ENCODE results near the gene PHACTR1.

PHACTR1 gene

DNA sequence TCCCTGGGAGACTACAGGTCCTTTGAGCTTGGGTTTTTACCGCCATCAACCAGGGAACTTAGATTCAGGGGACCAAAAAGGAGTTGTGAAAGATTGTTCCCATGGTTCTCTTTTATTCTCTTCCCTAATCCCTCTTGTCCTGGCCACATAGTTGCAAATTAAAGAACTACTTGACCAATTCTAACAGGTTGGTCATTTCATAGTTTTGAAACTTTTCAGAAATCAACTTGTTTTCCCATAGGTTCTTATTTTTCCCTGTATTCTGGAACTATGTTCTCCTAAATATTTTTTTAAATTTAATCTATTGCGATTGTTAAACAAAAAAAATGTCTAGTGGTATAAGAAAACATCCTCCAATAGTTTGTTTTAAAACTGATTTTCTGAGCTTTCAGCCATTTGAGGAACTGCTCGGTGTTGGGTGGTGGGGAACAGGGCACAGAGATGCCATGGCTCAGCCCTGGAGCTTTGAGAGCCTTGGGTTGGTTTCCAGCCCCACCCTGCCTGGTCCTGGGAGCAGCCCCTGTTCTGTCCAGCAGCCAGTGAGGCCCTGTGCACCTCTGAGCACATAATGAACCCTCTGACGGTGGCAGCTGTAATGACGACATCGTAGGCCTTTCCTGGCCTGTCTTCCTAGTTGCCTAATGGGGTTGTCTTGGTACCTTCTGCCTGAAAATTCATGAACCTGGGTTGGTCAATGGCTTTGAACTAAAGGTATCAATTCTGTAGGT lies 558.3 kb downstream of the PHACTR1 start:
- DNase-seq, result no peak

GRCh38 chr6:13275435-13275989 lies 558.9 kb downstream of the PHACTR1 start:
- DNase-seq, result no peak

- DNase-seq, result no peak
These were observed 560.7 kb downstream of the PHACTR1 start for GRCh38 chr6:13277231-13277630.

DNA sequence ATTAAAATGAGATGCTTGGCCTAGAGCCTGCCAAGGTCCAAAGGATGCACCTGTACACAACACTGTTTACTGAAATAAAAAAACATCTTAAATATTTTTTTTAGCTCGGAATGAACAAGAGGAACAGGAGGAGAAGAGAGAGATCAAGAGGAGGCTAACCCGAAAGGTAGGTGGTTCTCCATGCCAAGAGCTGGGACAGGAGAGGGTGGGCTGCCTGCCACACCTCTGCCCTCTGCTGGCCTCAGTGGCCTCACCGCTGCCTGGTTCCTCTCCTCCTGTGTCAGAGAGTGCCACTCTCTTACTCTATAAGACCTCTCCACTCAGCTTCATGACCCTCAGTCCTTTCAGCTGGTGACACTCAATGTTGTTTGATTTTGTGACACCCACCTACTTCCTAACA lies 561.6 kb downstream of the PHACTR1 start:
- no peak for DNase-seq

DNA sequence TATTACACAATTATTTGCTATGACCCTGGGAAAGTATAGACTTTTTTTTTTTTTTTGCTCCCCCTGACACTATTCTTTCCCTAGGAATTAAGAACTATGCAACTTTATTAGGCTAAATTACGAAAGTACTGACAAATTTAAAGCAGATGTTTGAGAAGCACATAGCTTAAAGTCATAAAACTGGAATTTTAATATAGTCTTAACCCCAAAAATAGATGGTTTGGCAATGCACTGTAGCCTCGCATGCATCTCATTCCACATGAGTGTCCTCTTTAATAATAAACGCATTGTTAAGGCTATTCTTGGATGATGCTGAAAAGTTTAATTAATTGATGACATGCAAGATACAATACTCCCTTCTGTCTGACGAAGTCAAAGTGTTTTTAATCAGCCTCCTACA lies 562.4 kb downstream of the PHACTR1 start:
- DNase-seq, result no peak

- DNase-seq, result no peak
These were observed 563.7 kb downstream of the PHACTR1 start for GRCh38 chr6:13280254-13280653.

- no peak for DNase-seq
These were observed 565.1 kb downstream of the PHACTR1 start for GRCh38 chr6:13281686-13282085.

- no peak for DNase-seq
These were observed 566.0 kb downstream of the PHACTR1 start for GRCh38 chr6:13282393-13283069.

- no peak for DNase-seq
These were observed 566.8 kb downstream of the PHACTR1 start for GRCh38 chr6:13283331-13283730.

DNA sequence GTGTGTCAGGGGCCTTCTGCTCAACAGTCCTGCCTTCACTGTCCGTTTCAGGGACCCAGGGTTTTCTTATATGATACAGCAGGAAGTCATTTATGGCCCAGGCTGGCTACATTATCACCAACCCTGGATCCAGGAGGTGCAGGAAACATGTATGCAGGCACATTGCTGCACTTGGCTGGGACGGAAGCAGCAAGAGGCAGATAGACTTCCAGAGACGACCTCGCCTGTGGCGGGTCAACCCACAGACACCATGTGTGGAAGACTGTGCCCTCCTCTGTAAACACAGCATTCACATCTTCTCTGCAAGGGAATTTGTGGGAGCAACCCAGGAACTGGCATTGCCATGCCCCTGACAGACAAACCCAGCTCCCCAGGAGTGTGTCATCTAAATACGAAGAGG lies 568.1 kb downstream of the PHACTR1 start:
- no peak for DNase-seq

- no peak for DNase-seq
These were observed 569.1 kb downstream of the PHACTR1 start for GRCh38 chr6:13285705-13286104.

- no peak for DNase-seq
These were observed 569.6 kb downstream of the PHACTR1 start for GRCh38 chr6:13286181-13286580.

- no peak for DNase-seq
These were observed 570.5 kb downstream of the PHACTR1 start for GRCh38 chr6:13287104-13287503.

DNA sequence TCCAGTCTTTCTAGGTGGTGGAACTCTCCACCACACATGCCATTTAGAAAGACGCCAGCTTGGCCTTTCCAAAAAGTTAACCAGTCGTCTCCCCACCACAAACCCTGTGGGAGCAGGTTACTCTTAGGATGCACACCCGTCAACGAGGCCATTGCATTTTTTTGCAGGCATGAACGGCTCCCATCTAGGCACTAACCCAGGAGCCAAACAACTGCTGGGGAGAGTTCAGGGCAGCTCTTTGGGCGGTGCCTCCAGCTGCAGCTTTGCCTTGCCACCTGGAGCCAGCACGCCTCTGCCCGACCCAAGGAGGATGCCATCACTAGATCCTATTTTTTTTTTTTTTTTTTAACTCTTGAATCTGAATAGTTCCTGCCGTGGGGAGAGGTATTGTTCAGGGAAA lies 571.9 kb downstream of the PHACTR1 start:
- no peak for DNase-seq

GRCh38 chr6:13288969-13289391 lies 572.4 kb downstream of the PHACTR1 start:
- DNase-seq, result no peak

DNA sequence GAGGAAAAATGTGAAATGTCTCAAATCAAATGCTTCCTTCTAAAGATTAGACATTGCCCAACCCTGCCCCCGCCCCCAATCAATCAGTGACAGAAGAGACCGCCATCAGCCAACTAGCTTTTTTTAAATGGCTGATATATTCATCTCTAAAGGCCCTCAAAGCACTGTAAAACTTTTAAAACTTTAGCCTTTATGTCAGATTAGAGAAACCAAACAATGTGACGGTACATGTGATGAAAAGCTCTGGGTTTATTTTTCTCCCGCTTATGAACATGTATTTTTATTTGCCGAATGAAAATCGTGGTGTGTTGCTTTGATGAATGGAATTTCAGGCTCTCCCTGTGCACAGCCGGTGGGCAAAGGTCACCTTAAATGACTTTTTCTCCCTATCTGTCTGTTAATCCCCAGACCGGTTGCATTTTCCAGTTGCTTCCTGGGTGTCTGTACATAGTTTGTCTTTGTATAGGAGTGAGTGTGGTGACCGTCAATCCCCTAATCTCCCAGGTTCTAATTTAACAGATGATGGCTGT lies 573.3 kb downstream of the PHACTR1 start:
- DNase-seq, result no peak

DNA sequence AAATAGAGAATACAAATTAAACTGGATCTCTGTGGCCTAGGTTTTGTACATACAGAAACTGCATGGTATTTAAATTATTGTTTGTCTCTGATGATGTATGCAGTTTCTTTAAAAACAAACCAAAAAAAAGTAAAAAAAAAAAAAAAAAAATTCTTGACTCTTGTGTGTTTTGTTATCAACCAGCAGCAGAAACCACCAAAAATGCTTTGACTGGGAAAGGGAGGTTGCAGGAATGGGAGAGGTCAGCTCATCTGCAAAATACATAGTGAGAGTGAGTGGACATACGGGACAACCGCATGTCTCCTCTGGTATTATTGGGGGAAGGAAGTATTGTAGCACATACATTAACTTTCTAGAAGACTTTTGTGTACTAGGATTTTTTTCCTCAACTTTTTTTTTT lies 573.8 kb downstream of the PHACTR1 start:
- no peak for DNase-seq

DNA sequence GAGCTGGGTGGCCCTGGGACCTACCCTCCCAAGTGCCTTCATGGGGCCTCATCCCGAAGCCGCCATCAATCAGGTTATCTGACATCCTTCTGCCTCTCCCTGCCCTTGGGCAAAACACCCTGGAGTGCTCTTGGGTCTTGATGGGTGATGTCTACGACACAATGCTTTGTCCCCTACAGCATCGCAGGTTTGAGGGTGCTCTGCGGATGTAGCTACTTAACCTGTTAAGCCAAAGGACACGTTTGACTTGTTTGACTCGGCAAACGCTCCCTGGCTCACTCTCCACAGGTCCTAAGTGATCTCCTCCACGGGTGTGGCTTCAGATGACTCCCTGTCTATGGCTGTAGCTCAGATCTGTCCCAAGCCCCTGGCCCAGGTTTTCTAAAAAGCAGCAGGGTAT lies 576.2 kb downstream of the PHACTR1 start:
- DNase-seq, result no peak

- no peak for DNase-seq
These were observed 578.0 kb downstream of the PHACTR1 start for GRCh38 chr6:13294499-13295069.

DNA sequence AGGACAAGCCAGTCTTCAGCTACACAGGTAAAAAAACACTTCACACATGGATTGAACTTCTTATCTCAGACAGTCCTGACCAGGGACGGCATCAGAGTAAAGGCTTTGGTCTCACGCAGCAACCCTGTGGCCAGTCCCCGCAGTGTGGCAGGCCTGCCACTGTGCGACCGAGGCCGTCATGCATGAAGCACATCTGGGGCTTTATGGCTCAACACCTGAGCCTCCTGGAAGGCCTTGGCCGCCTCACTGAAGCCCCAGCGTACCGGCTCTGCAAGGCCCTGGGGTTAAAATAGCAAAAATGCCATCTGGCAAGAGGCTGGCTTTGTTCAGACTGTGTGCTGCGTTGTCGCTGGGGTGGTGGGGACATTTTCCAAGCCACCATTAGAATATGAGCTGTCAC lies 579.0 kb downstream of the PHACTR1 start:
- no peak for DNase-seq

DNA sequence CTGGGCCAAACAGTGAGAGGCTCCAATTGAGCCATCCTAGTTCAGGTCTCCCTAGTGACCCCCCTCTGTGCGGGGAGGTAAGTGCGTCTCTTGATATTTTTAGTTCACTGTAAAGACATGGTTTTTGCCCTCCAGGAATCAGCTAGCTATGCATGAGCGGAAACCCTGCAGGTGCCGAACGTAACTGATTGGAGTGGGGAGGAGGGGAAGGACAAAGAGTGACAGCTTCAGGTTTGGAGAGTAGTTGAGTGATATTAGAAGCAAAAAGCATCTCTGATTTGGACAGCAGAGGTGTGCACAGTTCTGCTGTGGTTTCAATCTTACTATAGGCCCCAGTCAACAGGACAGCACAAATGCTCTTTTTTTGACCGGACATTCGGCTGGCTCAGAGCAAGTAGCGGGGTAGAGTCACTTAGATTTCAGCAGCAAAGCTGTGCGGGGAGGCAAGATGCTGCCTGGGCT lies 580.0 kb downstream of the PHACTR1 start:
- DNase-seq, result no peak

DNA sequence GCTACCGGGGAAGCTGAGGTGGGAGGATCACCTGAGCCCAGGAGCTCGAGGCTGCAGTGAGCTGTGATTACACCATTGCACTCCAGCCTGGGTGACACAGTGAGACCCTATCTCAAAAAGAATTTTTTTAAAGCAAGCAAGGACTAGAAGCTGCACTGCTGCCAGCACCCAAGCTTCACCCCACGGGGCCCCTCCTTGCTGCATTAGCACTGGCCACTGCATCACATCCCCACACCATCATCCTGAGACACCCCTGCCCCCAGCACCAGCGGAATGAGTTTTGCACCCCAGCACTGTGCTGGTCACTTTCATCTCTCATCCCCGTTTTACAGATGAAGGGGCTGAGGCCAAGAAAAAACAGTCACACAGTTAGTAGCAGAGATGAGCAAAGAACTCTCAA lies 580.8 kb downstream of the PHACTR1 start:
- no peak for DNase-seq

DNA sequence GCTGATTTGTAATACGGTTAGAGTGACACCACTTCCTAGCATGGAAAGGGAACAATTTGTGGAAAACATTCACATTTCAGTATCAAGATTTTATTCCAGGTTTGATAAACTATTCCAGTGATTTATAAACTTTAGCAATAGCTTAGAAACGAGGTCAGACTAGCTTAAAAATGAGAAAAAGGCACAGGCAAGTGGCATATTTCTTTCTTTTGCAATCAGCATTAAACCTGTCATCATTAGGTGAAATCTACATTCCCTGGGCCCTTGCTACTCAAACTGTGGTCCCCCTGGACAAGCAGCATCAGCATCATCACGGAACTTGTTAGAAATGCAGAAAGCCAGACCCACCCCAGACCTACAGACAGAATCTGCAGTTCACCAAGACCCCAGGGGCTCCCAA lies 581.9 kb downstream of the PHACTR1 start:
- no peak for DNase-seq

DNA sequence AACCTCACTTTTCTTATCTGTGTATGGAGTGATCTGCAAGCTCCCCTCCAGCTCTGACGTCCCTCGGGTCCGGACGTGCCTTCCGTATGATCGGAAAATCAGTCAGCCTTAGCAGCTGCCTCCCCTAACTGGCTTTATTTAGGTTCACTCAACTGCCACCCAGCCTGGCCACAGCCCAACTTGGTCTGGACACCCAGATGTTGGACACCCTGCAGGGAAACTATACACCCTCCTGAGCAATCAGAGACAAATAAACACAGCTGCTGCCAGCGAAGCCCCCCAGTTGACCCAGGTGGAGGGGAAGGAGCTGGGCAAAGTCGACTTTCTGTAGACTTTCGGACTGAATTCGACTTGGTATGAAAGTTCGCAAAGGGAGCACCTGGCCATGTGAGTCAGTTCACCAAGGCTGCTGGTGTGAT lies 582.8 kb downstream of the PHACTR1 start:
- no peak for DNase-seq

Measured in activated CD4-positive, alpha-beta T cell treated with anti-CD3 and anti-CD28 coated beads for 1 hour (primary cell).